Gastroesophageal sphincter (tissue), 3 donors: ENCODE results near the gene DCST1.

ENCODE experiments used
- EP300 ChIP-seq: sonication (generic); formaldehyde crosslinking; IDR thresholded peaks from one replicate; pipeline ENCODE4 v1.6.1; 2017; ENCODE audit warnings: antibody characterized with exemption, mild to moderate bottlenecking
- POLR2AphosphoS5 ChIP-seq: sonication (generic); formaldehyde crosslinking; IDR thresholded peaks from one replicate; pipeline ENCODE4 v1.6.1; 2017; ENCODE audit warnings: antibody characterized with exemption
- TF ChIP-seq, protein P1 (sequence below), 4 experiments: fragments of 200-600 bp in 2 of 4; fragments of 450-650 bp in 2 of 4; sonication (generic) in 1 of 4; IDR thresholded peaks; one replicate each; pipeline ENCODE4 v1.5.1; 2017 to 2019; ENCODE audit warnings: antibody characterized with exemption in 4 of 4, mild to moderate bottlenecking in 2 of 4, moderate library complexity in 2 of 4

DNA sequence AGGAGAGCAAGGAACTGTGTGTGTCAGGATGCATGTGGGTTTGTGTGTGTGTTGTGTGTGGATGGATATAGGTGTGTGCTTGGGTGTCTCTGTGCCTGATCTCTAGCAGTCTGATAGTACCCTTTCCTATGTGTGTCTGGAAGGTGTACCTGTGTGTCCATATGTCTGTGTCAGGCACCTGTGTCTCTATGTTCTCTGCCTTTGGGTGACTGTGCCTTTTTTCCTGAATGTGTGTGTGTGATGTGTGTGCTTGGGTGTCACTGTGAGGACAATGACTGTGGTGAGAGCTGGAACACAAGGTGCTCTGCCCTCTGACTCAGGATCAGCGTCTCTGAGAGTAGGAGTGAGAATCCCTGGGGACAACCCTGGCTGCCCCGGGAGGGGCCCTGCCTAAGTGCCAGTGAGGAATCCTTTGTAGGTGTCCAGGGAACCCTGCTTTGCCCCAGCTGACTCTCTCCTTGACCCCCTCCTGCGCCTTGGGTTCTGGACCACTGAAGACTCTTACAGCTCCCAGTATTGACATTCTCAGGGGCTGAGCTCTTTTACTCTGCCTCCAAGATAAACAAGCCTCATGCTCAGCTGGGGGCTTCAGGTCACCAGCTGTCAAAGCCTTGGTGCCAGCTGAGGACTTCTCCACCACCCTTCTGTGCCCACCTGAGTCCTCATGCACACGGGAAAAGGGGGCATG is 44.3 kb downstream of the DCST1 start:
- TF ChIP-seq, protein P1, sequence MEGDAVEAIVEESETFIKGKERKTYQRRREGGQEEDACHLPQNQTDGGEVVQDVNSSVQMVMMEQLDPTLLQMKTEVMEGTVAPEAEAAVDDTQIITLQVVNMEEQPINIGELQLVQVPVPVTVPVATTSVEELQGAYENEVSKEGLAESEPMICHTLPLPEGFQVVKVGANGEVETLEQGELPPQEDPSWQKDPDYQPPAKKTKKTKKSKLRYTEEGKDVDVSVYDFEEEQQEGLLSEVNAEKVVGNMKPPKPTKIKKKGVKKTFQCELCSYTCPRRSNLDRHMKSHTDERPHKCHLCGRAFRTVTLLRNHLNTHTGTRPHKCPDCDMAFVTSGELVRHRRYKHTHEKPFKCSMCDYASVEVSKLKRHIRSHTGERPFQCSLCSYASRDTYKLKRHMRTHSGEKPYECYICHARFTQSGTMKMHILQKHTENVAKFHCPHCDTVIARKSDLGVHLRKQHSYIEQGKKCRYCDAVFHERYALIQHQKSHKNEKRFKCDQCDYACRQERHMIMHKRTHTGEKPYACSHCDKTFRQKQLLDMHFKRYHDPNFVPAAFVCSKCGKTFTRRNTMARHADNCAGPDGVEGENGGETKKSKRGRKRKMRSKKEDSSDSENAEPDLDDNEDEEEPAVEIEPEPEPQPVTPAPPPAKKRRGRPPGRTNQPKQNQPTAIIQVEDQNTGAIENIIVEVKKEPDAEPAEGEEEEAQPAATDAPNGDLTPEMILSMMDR (IDR thresholded peaks at IDR 0.05): no peak
- no peak for TF ChIP-seq EP300
- no peak for TF ChIP-seq POLR2AphosphoS5
